Measurements from ENCODE around the gene SF3B6. TPM values are rescaled to one million over a fixed set of nuclear protein-coding genes. Genes with fewer than 3 reads are reported as not detected.
A peak's percentile ranks its signal among the peaks of the same experiment; 100 is the strongest.

Gene SF3B6
- total and polyA plus RNA-seq, 2 experiments from 2014 or later: 140 to 565 TPM

- Histone ChIP-seq H2AFZ (no peak overlapping the region), H3K4me3 (peak overlapping the region; percentile 36)
- ATAC-seq: peak; percentile 9
Measured at GRCh38 chr2:24047703-24048033, 28.5 kb downstream of the SF3B6 start.

More at GRCh38 chr2:24047703-24048033, 28.5 kb downstream of the SF3B6 start:
- H3K9me3 Mint-ChIP-seq: no peaks in the 10 kb centered on the region
- peaks cover 22% of the 10 kb centered on the region for H3K4me1 Mint-ChIP-seq
- H3K4me3 Mint-ChIP-seq: peak overlapping the region; percentile 96
- Histone ChIP-seq H3K4me1 (ENCODE audit: insufficient read depth) (peaks cover 30% of the 10 kb centered on the region), H4K20me1 (replicated peaks; ENCODE audit: insufficient read depth) (no peaks in the 10 kb centered on the region; the same call in 1 of the 2 replicates), H3K36me3 (ENCODE audit: insufficient read depth) (no peaks in the 10 kb centered on the region), H3K4me2 (peak overlapping the region; percentile 65; the same call in 1 of the 2 replicates), H3K27ac (ENCODE audit: low read depth) (0 out of 2 replicates have a peak overlapping the region, but pooled peaks have one; percentile 4), H3F3A (replicated peaks; ENCODE audit: low read depth) (peaks cover 20% of the 10 kb centered on the region; the same call in 1 of the 2 replicates), H3K27me3 (ENCODE audit: insufficient read depth) (no peaks in the 10 kb centered on the region), H3K79me2 (replicated peaks; ENCODE audit: insufficient read depth) (peaks cover 59% of the 10 kb centered on the region), H3K9me2 (ENCODE audit: insufficient read depth) (no peaks in the 10 kb centered on the region)
- H3K36me3 Mint-ChIP-seq (ENCODE audit: low read depth): peaks cover 7% of the 10 kb centered on the region
- peak; percentile 40 for DNase-seq (ENCODE audit: low spot score)
- no peak overlapping the region; the same call in 1 of the 2 replicates for H3K27ac Mint-ChIP-seq
- H3K27me3 Mint-ChIP-seq (ENCODE audit: insufficient read depth, low read depth, poor library complexity): peaks cover 7% of the 10 kb centered on the region
- TF ChIP-seq CREB1 (CRISPR knock-in tag; IDR thresholded peaks at IDR 0.05; ENCODE audit: low read depth) (no peak), POLR2AphosphoS5 (IDR thresholded peaks at IDR 0.05; ENCODE audit: low read depth) (no peak), NANOG (IDR thresholded peaks at IDR 0.05; ENCODE audit: borderline replicate concordance) (no peak), ZNF462 (CRISPR knock-in tag; IDR thresholded peaks at IDR 0.05) (no peak), JUNB (IDR thresholded peaks at IDR 0.05; ENCODE audit: unreplicated experiment) (no peak), STAT1 (IDR thresholded peaks at IDR 0.05; ENCODE audit: unreplicated experiment) (no peak), ZNF114 (CRISPR knock-in tag; IDR thresholded peaks at IDR 0.05) (no peak), ETS1 (IDR thresholded peaks at IDR 0.05) (no peak), EZH2phosphoT487 (IDR thresholded peaks at IDR 0.05; ENCODE audit: unreplicated experiment) (no peak), CTCF (conservative IDR thresholded peaks at IDR 0.05; ENCODE audit: low read depth in 2 of 2) (no peak), REST (IDR thresholded peaks at IDR 0.05; ENCODE audit: unreplicated experiment) (no peak), ZNF331 (CRISPR knock-in tag; IDR thresholded peaks at IDR 0.05; ENCODE audit: low read depth) (no peak), EZH2 (IDR thresholded peaks at IDR 0.05; ENCODE audit: low read depth, unreplicated experiment) (no peak)
